HG02798 (cell line): ENCODE data around the gene DEDD.
A peak's percentile ranks its signal among the peaks of the same experiment; 100 is the strongest.
"Not testable (repeated sequence)": the region's sequence is repeated elsewhere in the genome, so short reads cannot be mapped to it uniquely, and the experiment has no call there.

ENCODE experiments used
- ATAC-seq: cut with Tn5 transposase; IDR thresholded peaks from one replicate; pipeline ENCODE4 v1.9.1; 2021; ENCODE audit warnings: mild to moderate bottlenecking; ENCODE audit not compliant: unreplicated experiment, poor library complexity

Gene DEDD

GRCh38 chr1:161130266-161130665 lies 2.2 kb downstream of the DEDD start:
- no peak for ATAC-seq

DNA sequence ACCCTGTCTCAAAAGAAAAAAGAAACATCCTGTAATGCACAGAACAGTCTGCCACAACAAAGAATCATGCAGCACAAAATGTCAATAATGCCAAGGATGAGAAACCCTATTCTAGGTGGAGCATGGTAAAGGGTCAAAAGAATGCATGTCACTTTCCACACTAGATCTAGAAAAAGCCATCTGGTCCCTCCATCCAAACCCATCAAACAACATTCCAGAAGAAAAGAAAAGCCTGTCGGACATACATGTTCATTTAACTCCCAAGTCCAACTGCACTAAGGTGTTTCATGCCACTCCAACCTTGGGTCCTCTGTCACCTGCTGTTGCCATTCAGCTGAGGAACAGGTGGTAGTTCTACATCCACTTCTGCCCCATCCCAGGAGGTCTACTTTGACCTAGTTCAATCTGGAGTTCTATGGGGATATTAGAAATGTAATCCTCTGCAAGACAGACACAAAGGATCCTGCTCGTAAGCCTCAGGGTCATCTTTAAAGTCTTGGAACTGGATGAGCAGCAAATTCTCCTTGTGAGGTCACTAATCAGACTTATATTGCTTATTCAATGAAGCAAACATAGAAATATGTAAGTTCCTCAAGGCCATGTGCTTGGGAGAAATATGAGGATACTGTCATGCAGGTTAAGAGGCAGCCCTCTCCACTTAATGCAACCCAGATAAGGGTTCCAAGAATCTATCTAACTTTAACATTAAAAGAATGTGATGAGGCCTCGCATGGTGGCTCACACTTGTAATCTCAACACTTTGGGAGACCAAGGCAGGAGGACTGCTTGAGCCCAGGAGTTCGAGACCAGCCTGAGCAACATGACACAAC lies 3.7 kb downstream of the DEDD start:
- no peak for ATAC-seq

DNA sequence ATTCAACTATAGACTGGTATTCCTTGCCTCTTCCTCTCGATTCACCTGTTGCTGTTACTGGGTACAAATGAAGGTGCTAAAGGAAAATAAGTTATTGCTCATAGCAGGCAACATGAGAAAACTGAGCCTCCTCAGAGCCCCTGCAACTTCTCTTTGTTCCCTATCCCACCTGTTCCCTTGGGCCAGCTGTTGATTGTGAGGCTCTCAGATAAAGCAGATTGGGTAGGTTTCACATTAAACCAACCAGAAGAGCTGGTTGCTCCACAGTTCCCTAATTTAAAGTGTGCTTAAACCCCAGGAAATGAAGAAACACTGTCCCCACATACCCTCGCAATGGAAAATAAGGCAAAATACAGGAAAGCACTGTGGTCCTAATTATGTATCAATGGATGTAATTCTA lies 4.8 kb downstream of the DEDD start:
- ATAC-seq = no peak

DNA sequence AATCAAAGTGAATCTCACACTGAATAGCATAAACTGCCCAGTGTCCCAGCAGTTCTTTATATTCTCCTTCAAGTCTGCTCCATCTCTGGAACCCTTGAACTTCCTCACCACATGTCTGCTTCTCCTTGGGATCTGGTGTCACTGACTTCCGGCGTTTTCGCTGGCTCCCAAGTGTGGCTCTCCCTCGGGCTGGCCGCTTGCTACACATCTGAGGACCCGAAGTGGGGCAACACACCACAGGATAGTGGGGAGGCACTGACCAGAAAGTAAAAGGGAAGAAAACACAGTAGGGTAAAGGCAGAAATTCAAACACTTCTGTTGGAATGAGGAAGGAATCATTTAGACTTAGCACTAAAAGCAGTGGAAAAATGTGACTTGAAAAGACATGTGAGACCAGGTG lies 9.5 kb downstream of the DEDD start:
- no peak for ATAC-seq

- ATAC-seq = no peak
Observed at GRCh38 chr1:161121834-161122233, 10.6 kb downstream of the DEDD start.

DNA sequence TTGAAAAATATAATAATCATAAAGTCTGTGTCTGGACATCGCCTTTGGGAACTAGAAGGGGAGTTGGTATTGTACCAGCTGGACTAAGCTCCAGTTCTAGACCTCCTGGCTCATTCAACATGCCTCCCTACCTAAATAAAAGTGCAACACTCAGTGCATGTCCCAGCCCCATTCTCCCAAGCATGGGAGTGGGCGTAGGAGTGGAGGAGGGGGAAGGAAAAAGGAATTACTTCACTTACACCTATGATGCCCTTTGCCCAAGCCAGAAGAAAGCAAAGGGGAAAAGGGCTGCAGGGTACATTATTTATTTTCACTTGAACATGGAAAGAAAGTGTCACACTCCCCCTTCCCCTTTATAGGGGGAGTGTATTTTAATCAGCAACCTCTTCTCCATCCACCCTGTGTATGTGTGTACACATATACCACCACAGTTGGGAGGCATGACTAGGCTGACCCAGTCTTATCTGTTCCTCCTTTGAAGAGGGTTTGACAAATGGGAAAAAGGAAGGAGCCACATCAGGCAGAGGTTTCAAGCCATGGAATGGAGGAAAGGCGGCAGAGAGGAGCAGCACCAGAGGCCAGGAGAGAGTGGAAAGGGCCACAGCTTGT lies 11.3 kb downstream of the DEDD start:
- ATAC-seq = no peak

DNA sequence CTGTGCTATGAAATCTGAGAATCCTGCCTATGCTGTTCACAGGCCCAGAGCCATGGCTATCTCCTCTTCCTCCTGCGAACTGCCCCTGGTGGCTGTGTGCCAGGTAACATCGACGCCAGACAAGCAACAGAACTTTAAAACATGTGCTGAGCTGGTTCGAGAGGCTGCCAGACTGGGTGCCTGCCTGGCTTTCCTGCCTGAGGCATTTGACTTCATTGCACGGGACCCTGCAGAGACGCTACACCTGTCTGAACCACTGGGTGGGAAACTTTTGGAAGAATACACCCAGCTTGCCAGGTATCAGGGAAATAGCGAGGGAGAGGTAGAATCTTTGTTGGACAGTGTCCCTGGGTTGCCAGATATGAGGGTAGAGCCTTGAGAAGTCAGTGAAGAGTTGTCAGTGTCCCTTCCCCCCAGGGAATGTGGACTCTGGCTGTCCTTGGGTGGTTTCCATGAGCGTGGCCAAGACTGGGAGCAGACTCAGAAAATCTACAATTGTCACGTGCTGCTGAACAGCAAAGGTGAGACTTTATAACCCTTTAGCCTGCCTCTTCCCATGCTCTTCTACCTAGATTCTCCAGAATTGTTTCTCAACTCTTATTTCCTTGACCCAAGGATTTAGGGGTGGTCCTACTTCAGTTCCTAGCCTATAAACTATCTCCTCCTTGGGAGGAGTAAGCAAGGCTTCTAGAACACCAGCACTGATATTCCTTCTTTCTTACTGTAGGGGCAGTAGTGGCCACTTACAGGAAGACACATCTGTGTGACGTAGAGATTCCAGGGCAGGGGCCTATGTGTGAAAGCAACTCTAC lies 13.2 kb downstream of the DEDD start:
- peak; percentile 52 for ATAC-seq

DNA sequence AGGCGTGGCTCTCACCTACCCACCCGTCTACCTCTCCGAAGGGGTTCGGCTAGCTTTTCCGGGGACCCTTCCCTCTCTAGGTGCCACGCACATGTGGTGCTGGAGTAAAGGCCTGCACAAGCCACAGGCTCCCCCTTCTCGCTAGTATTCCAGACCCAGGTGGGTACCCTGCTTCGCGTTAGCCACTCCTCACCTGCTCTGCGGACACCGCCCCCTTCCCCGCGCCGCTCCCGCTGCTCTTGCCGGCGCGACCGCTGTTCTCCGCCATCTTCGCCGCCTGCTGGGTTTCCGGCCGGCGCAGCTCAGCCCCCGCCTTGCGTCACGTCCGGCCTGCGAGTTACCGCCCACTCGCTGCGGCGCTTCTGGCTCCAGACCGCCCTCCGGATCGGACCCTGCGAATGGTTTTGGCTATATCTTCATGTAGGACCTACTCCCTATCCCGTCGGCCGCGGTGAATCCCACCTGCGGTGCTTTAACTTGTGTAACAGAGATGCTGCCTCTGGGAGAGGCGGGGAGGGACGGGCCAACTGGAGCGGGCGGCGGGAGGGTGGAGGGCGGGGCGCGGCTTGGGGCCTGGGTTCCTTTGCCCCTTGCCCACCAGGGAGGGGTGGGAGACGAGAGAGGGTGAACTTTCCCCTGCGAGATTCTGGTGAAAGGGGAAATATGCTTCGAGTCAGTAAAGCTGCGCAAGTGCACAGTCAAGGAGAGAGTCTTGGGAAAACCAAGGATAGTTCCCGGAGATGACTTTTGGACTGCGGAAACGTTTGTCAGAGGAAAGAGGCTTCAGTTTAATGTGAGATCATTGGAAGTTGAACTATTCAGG lies 14.5 kb downstream of the DEDD start, which contains the start of the genes NIT1 and PFDN2:
NIT1 (plus strand) TSS at position 347 of the 823 bp plus-strand sequence; CDS start at position 419, 72 bp downstream.
PFDN2 (minus strand) TSS at position 279 of the 823 bp plus-strand sequence; CDS start at position 268, 11 bp downstream.
- ATAC-seq = peak; percentile 89

- ATAC-seq = not testable (repeated sequence)
Observed at GRCh38 chr1:161115961-161116360, 16.5 kb downstream of the DEDD start.

DNA sequence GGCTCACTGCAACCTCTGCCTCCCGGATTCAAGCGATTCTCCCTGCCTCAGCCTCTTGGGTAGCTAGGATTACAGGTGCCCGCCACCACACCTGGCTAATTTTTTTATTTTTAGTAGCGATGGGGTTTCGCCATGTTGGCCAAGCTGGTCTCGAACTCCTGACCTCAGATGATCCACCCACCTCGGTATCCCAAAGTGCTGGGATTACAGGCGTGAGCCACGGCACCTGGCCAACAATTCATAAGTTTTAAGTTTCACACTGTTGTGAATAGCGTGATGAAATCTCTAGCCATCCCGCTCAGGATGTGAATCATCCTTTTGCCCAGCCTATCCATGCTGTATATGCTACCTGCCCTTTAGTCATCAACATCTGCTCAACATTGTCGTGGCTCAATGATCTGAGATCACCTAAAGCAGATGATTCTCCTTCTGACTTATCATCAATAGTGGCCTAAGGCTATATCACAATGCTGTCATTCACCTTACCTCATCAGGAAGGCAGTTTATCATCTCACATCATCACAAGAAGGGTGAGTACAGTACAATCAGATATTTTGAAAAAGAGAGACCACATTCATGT lies 17.2 kb downstream of the DEDD start:
- no peak for ATAC-seq

- no peak for ATAC-seq
Observed at GRCh38 chr1:161114556-161114955, 17.9 kb downstream of the DEDD start.

DNA sequence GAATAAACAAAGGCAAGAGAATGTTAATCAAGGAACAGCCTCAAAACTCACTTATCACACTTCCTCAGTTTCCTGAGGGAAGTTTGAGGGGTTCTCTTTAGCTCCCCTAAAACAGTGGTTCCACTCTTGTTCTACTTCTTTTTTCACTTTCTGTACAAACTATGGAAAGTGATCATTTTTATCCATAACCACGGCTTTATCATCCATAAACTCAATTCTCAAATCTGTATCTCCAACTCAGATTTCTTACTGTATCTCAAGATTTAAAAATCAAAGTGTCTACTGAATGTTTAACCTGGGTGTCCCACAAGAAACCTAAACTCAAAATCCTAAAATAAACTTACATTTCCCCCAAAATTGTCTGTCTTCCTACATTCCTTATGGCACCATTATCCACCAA lies 18.6 kb downstream of the DEDD start:
- no peak for ATAC-seq

- no peak for ATAC-seq
Observed at GRCh38 chr1:161111527-161111926, 20.9 kb downstream of the DEDD start.

DNA sequence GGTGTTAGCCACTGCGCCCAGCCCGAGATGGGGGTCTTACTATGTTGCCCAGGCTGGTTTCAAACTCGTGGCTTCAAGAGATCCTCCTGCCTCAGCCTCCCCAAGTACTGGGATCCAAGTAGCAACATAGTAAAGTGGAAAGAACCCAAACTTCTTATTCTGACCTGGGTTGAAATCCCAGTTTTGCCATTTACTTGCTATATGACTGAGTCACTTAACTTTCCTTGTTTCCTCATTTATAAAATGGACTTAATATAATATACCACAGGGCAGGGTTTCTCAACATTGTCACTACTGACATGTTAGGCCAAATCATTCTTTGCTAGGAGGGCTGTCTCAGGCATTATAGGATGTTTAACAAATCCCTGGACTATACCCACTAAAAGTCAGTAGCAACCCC lies 21.4 kb downstream of the DEDD start:
- no peak for ATAC-seq

- ATAC-seq = no peak
Observed at GRCh38 chr1:161106431-161106830, 26.0 kb downstream of the DEDD start.

GRCh38 chr1:161100556-161100955 lies 31.9 kb downstream of the DEDD start:
- no peak for ATAC-seq

GRCh38 chr1:161099090-161099802 lies 33.2 kb downstream of the DEDD start:
- ATAC-seq = no peak

GRCh38 chr1:161098210-161099068 lies 34.0 kb downstream of the DEDD start, which contains the start of gene KLHDC9:
Gene KLHDC9, plus strand, starts transcription at chr1:161098361. Its CDS starts 175 bp downstream, at chr1:161098536.
- peak; percentile 77 for ATAC-seq
